Stimulated activated CD4-positive, alpha-beta T cell treated with anti-CD3 and anti-CD28 coated beads, Interleukin-12 subunit alpha, Interleukin-12 subunit beta, amount 100 ng/mL, for 4 hours (primary cell): Measurements from ENCODE around the gene VKORC1L1.
"Not testable (repeated sequence)": the region's sequence is repeated elsewhere in the genome, so short reads cannot be mapped to it uniquely, and the experiment has no call there.

ENCODE experiments used
- DNase-seq: peaks from one replicate; pipeline ENCODE4 v3.0.0-alpha.2; 2020

VKORC1L1 gene

GRCh38 chr7:65979583-65980477 lies 107.0 kb downstream of the VKORC1L1 start:
- no peak for DNase-seq

- DNase-seq = peak; percentile 11
These were observed 107.8 kb downstream of the VKORC1L1 start for GRCh38 chr7:65980478-65981250.

GRCh38 chr7:65981965-65982792 lies 109.3 kb downstream of the VKORC1L1 start, which contains the start of gene GUSB:
GUSB (minus strand) TSS chr7:65982213; CDS start chr7:65982183, 30 bp downstream.
- DNase-seq = peak; percentile 90

- no peak for DNase-seq
These were observed 111.2 kb downstream of the VKORC1L1 start for GRCh38 chr7:65983965-65984658.

GRCh38 chr7:65988084-65988483 lies 115.2 kb downstream of the VKORC1L1 start:
- DNase-seq = no peak

- DNase-seq = not testable (repeated sequence)
These were observed 115.6 kb downstream of the VKORC1L1 start for GRCh38 chr7:65988503-65988902.

- DNase-seq = no peak
These were observed 116.8 kb downstream of the VKORC1L1 start for GRCh38 chr7:65989694-65990080.

- not testable (repeated sequence) for DNase-seq
These were observed 119.0 kb downstream of the VKORC1L1 start for GRCh38 chr7:65991829-65992228.

- no peak for DNase-seq
These were observed 119.7 kb downstream of the VKORC1L1 start for GRCh38 chr7:65992526-65992925.

- not testable (repeated sequence) for DNase-seq
These were observed 122.1 kb downstream of the VKORC1L1 start for GRCh38 chr7:65994984-65995383.

- DNase-seq = not testable (repeated sequence)
These were observed 128.0 kb downstream of the VKORC1L1 start for GRCh38 chr7:66000823-66001417.

GRCh38 chr7:66005115-66005671 lies 132.3 kb downstream of the VKORC1L1 start:
- not testable (repeated sequence) for DNase-seq

- DNase-seq = no peak
These were observed 134.4 kb downstream of the VKORC1L1 start for GRCh38 chr7:66007232-66007631.
